ENCODE data around the gene TENM3. TPM values are rescaled to one million over a fixed set of nuclear protein-coding genes. Genes with fewer than 3 reads are reported as not detected.

TENM3 gene
- total RNA-seq, 2 donors from 2014 or later = 21.4 to 52.3 TPM

DNA sequence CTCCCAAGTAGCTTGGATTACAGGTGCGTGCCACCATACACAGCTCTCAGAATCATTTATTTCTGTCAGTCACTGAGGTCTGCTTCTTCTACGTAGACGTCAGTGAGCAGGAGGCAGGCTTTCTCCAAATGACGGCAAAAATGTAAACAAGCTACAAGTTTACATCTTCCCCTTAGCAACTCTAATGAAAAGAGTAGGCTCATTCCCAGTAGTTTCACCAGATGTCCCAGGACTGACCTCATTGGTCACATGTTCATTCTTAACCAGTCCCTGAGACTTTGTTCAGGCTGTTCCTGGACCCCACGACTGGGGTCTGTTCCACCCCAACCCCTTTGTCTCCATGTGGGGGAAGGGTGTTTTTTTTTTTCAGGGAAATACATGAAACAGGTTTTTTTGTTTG lies 67.1 kb downstream of the TENM3 start:
- Histone ChIP-seq H3K4me3 (no peak overlapping the region), H3K36me3 (no peaks in the 10 kb centered on the region), H3K27me3 (replicated peaks; ENCODE audit: insufficient read depth) (no peaks in the 10 kb centered on the region), H3K27ac (no peak overlapping the region), H3K4me1 (replicated peaks) (no peaks in the 10 kb centered on the region), H3K9me3 (no peaks in the 10 kb centered on the region)
- intact Hi-C loops (cut with DNase I) = no loop called here
- DNase-seq (ENCODE audit: low spot score) = no peak
- 81% methylated on average over 5 of the region's 5 CpGs for WGBS
- TF ChIP-seq POLR2A (IDR thresholded peaks at IDR 0.05) = no peak
- no peak for TF ChIP-seq POLR2AphosphoS5 (IDR thresholded peaks at IDR 0.05)
- TF ChIP-seq, protein P1, sequence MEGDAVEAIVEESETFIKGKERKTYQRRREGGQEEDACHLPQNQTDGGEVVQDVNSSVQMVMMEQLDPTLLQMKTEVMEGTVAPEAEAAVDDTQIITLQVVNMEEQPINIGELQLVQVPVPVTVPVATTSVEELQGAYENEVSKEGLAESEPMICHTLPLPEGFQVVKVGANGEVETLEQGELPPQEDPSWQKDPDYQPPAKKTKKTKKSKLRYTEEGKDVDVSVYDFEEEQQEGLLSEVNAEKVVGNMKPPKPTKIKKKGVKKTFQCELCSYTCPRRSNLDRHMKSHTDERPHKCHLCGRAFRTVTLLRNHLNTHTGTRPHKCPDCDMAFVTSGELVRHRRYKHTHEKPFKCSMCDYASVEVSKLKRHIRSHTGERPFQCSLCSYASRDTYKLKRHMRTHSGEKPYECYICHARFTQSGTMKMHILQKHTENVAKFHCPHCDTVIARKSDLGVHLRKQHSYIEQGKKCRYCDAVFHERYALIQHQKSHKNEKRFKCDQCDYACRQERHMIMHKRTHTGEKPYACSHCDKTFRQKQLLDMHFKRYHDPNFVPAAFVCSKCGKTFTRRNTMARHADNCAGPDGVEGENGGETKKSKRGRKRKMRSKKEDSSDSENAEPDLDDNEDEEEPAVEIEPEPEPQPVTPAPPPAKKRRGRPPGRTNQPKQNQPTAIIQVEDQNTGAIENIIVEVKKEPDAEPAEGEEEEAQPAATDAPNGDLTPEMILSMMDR (IDR thresholded peaks at IDR 0.05) = no peak

DNA sequence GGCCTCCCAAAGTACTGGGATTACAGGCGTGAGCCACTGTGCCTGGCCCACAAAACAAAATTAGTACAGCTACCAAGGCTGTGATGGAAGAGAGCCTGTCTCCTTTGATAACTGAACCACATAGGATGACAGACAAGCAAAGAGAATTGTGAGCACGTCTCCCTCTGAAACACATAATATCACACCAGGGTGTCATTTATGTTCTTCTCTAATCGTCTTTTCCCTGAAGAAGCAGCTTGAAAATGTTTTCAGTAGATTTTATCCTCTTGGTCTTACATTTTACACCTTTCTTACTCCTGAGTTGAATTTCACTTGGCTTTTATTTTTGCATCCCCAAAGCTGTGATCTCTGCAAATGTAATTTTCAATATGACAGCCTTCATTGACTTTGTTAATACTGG lies 67.8 kb downstream of the TENM3 start:
- no peak for TF ChIP-seq POLR2AphosphoS5 (IDR thresholded peaks at IDR 0.05)
- TF ChIP-seq POLR2A (IDR thresholded peaks at IDR 0.05) = no peak
- TF ChIP-seq, protein P1 (IDR thresholded peaks at IDR 0.05) = no peak
- Histone ChIP-seq H3K36me3 (no peaks in the 10 kb centered on the region), H3K4me3 (no peak overlapping the region), H3K27me3 (replicated peaks; ENCODE audit: insufficient read depth) (no peaks in the 10 kb centered on the region), H3K9me3 (no peaks in the 10 kb centered on the region), H3K27ac (no peak overlapping the region), H3K4me1 (replicated peaks) (no peaks in the 10 kb centered on the region)
- intact Hi-C loops (cut with DNase I) = no loop called here
- 84% methylated on average over 3 of the region's 3 CpGs for WGBS
- DNase-seq (ENCODE audit: low spot score) = no peak

DNA sequence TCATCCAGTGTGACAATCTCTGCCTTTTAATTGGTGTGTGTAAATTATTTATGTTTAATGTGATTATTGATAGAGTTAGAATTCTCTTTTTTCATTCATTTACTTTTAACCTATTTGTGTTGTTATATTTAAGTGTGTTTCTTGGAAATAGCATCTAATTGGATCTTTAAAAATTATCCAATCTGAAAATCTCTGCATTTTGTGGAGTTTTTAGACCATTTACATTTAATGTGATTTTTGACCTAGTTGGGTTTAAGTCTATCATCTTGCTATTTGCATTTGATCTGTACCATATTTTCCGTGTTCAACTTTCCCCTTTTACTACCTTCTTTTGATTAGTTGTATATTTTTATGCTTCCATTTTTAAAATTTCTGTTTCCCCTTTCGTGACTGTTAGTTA lies 71.3 kb downstream of the TENM3 start:
- intact Hi-C loops (cut with DNase I) = no loop called here
- WGBS = 90% methylated on average over 2 of the region's 2 CpGs
- H3K4me3 ChIP-seq = no peak overlapping the region
- H3K36me3 ChIP-seq = no peaks in the 10 kb centered on the region
- H3K27ac ChIP-seq = no peak overlapping the region
- no peaks in the 10 kb centered on the region for H3K4me1 ChIP-seq (replicated peaks)
- no peak for DNase-seq (ENCODE audit: low spot score)
- TF ChIP-seq, protein P1 (IDR thresholded peaks at IDR 0.05) = no peak
- TF ChIP-seq POLR2AphosphoS5 (IDR thresholded peaks at IDR 0.05) (no peak), POLR2A (IDR thresholded peaks at IDR 0.05) (no peak)
- H3K27me3 ChIP-seq (replicated peaks; ENCODE audit: insufficient read depth) = no peaks in the 10 kb centered on the region
- no peaks in the 10 kb centered on the region for H3K9me3 ChIP-seq

DNA sequence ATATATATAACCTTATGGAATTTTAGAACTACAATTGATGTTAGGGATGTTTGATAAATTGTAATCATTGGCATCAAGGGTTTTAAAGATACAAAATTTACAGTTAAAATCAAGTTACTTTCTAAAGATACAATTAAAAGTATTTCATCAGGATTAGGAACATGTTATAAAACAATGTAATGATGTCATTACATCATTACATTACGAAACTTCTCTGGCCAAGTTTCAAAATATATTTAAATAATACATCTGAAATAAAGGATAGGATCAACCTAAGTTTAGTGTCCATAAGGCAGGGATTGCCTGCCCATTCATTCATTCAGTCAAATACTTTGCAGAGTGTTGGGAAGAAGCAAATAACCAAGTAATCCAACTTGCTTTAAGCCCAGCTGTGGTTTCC lies 75.1 kb downstream of the TENM3 start:
- Histone ChIP-seq H3K4me3 (no peak overlapping the region), H3K27ac (no peak overlapping the region), H3K4me1 (replicated peaks) (no peaks in the 10 kb centered on the region), H3K36me3 (no peaks in the 10 kb centered on the region), H3K9me3 (no peaks in the 10 kb centered on the region), H3K27me3 (replicated peaks; ENCODE audit: insufficient read depth) (no peaks in the 10 kb centered on the region)
- intact Hi-C loops (cut with DNase I) = no loop called here
- WGBS = 74% methylated on average over 1 of the region's 1 CpG
- no peak for DNase-seq (ENCODE audit: low spot score)
- TF ChIP-seq POLR2AphosphoS5 (IDR thresholded peaks at IDR 0.05) (no peak), POLR2A (IDR thresholded peaks at IDR 0.05) (no peak)
- TF ChIP-seq, protein P1 (IDR thresholded peaks at IDR 0.05) = no peak

DNA sequence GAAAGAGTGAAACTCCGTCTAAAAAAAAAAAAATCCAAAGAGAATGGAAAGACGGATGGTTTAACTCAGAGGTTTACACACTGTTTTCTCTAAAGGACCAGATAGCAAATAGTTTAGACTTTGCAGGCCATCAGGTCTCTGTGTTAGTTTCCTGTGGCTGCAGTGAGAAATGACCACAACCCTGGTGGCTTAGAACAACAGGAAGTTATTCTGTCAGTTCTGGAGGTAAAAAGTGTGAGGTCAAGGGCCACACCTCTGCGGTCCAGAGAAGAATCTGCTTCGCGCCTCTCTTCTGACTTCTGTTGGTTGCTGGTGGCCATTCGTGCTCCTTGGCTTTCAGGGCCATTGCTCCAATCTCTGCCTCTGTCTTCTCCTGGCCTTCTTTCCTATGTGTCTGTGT lies 76.9 kb downstream of the TENM3 start:
- intact Hi-C loops (cut with DNase I) = no loop called here
- TF ChIP-seq POLR2A (IDR thresholded peaks at IDR 0.05) (no peak), POLR2AphosphoS5 (IDR thresholded peaks at IDR 0.05) (no peak)
- TF ChIP-seq, protein P1 (IDR thresholded peaks at IDR 0.05) = no peak
- Histone ChIP-seq H3K4me1 (replicated peaks) (no peaks in the 10 kb centered on the region), H3K9me3 (no peaks in the 10 kb centered on the region), H3K4me3 (no peak overlapping the region), H3K27me3 (replicated peaks; ENCODE audit: insufficient read depth) (no peaks in the 10 kb centered on the region), H3K36me3 (no peaks in the 10 kb centered on the region), H3K27ac (no peak overlapping the region)
- no peak for DNase-seq (ENCODE audit: low spot score)
- 85% methylated on average over 6 of the region's 6 CpGs for WGBS
